Ovary (tissue), 9 donors: Measurements from ENCODE around the gene MYH6. TPM values are rescaled to one million over a fixed set of nuclear protein-coding genes. Genes with fewer than 3 reads are reported as not detected.

Source experiments
- DNase-seq, 5 donors: peaks; one replicate each; pipeline ENCODE4 v3.0.0-alpha.2; 2019 to 2020
- H3K27ac ChIP-seq, 2 donors: fragments of 200-600 bp; one replicate each; pipeline versions ENCODE4 v1.5.1 to v1.8.0; 2019 to 2022
- H3K27me3 ChIP-seq: fragments of 200-600 bp; one replicate; pipeline ENCODE4 v1.8.0; 2022
- H3K36me3 ChIP-seq: fragments of 200-600 bp; sonication (generic); one replicate; pipeline ENCODE4 v1.5.1; 2019
- H3K4me1 ChIP-seq: one replicate; pipeline ENCODE4 v1.8.1; 2013; ENCODE audit warnings: mild to moderate bottlenecking, moderate library complexity; ENCODE audit not compliant: insufficient read depth
- H3K4me3 ChIP-seq: fragments of 200-600 bp; sonication (generic); one replicate; pipeline ENCODE4 v1.5.1; 2017
- H3K9me3 ChIP-seq, 2 donors: fragments of 200-600 bp in 1 of 2; sonication (generic) in 1 of 2; one replicate each; pipeline versions ENCODE4 v1.5.1 to v1.8.1; 2013 to 2019; ENCODE audit warnings: mild to moderate bottlenecking in 1 of 2, moderate library complexity in 1 of 2
- CTCF ChIP-seq, 3 donors: fragments of 450-650 bp in 2 of 3; fragments of 200-600 bp in 1 of 3; IDR thresholded peaks; one replicate each; pipeline versions ENCODE4 v1.5.1 to v1.8.0; 2016 to 2022; ENCODE audit warnings: antibody characterized with exemption in 3 of 3, mild to moderate bottlenecking in 1 of 3
- EP300 ChIP-seq: sonication (generic); formaldehyde crosslinking; IDR thresholded peaks from one replicate; pipeline ENCODE4 v1.6.1; 2017; ENCODE audit warnings: antibody characterized with exemption
- POLR2A ChIP-seq: fragments of 450-650 bp; IDR thresholded peaks from one replicate; pipeline ENCODE4 v1.6.1; 2017; ENCODE audit warnings: antibody characterized with exemption, mild to moderate bottlenecking, moderate library complexity
- WGBS, 3 donors: extraction: QIAGEN DNeasy Blood & Tissue Kit in 1 of 3; methylation state at CpG; one replicate each; pipeline versions ENCODE4 v1.1.5 to v1.1.7; 2013 to 2017; 5-methylcytosine and 5-hydroxymethylcytosine counted together
- intact Hi-C, 4 donors: fragments of 100-400 bp; cut with DNase I; formaldehyde crosslinking; loops; one replicate each; pipeline versions ENCODE4 v1.11.0 to v1.15.1; 2022 to 2023
- polyA plus RNA-seq, 2 donors: library from polyadenylated mRNA; stranded (reverse); fragments of 200-250 nt in 1 of 2; fragments of 350-450 nt in 1 of 2; fragmentation: Illumina TruSeq in 1 of 2; extraction: RNeasy Lipid Tissue Mini Kit (QIAGEN cat#74804) in 1 of 2; gene quantifications; one replicate each; pipeline ENCODE4 v1.2.3, GENCODE V29; 2013 to 2014
- total RNA-seq, 7 donors: library from RNA; depleted of rRNA in 2 of 7; stranded (reverse); fragments of >200 nt in 2 of 7; fragmentation: NEBNext Ultra II Directional in 3 of 7; extraction: Animal tissue kit (Norgen Biotek cat#: 25700) in 3 of 7; gene quantifications; one replicate each; pipeline versions ENCODE4 v1.1.0 to v1.2.4, GENCODE V29; 2016 to 2023
- donor health status: DM: no; HTN: no; CAD: no; lungs with moderate emphysema.
- donor health status: DM: no; HTN: no; CAD: no.
- donor health status: Bipolar disorder and iron deficiency.
- donor health status: DM: yes; HTN: yes; CAD: no.
- donor health status: DM: no; HTN: no; CAD: no.
- donor health status: DM: yes; HTN: yes; CAD: no.

Gene MYH6
- total and polyA plus RNA-seq, 9 donors: 0.07 to 1.1 (median 0.50) TPM; not detected in 4

- H3K4me3 ChIP-seq: no peak overlapping the region
- H3K36me3 ChIP-seq: no peaks in the 10 kb centered on the region
- no peak for DNase-seq
- TF ChIP-seq CTCF (IDR thresholded peaks at IDR 0.05): no peak
- TF ChIP-seq POLR2A: no peak
- TF ChIP-seq EP300: no peak
- H3K4me1 ChIP-seq: no peaks in the 10 kb centered on the region
- H3K27ac ChIP-seq: no peak overlapping the region
- intact Hi-C loops: no loop called here
- 69 to 71% (median 69%) methylated on average over 6 of the region's 6 CpGs for WGBS, 3 donors
- no peaks in the 10 kb centered on the region for H3K9me3 ChIP-seq
- H3K27me3 ChIP-seq: no peaks in the 10 kb centered on the region
These were observed 8.5 kb downstream of the MYH6 start for GRCh38 chr14:23399591-23399990.

GRCh38 chr14:23399136-23399535 lies 8.9 kb downstream of the MYH6 start:
- no peak overlapping the region for H3K4me3 ChIP-seq
- H3K4me1 ChIP-seq: no peaks in the 10 kb centered on the region
- H3K27ac ChIP-seq: no peak overlapping the region
- no peaks in the 10 kb centered on the region for H3K9me3 ChIP-seq
- intact Hi-C loops: no loop called here
- TF ChIP-seq POLR2A: no peak
- TF ChIP-seq CTCF (IDR thresholded peaks at IDR 0.05): no peak
- no peak for TF ChIP-seq EP300
- 82 to 92% (median 83%) methylated on average over 3 of the region's 3 CpGs for WGBS, 3 donors
- no peak for DNase-seq
- H3K27me3 ChIP-seq: no peaks in the 10 kb centered on the region
- H3K36me3 ChIP-seq: no peaks in the 10 kb centered on the region

- Histone ChIP-seq H3K4me3 (no peak overlapping the region), H3K27me3 (no peaks in the 10 kb centered on the region), H3K27ac (no peak overlapping the region), H3K9me3 (no peaks in the 10 kb centered on the region), H3K36me3 (no peaks in the 10 kb centered on the region), H3K4me1 (no peaks in the 10 kb centered on the region)
- 68 to 78% (median 72%) methylated on average over 4 of the region's 4 CpGs for WGBS, 3 donors
- intact Hi-C loops: no loop called here
- TF ChIP-seq POLR2A (no peak), EP300 (no peak), CTCF (IDR thresholded peaks at IDR 0.05) (no peak)
- DNase-seq: no peak
These were observed 9.7 kb downstream of the MYH6 start for GRCh38 chr14:23398348-23398747.

- H3K4me3 ChIP-seq: no peak overlapping the region
These were observed 11.2 kb downstream of the MYH6 start for GRCh38 chr14:23396781-23397407.

More at GRCh38 chr14:23396781-23397407, 11.2 kb downstream of the MYH6 start:
- Histone ChIP-seq H3K27me3 (no peaks in the 10 kb centered on the region), H3K36me3 (no peaks in the 10 kb centered on the region), H3K9me3 (no peaks in the 10 kb centered on the region), H3K27ac (no peak overlapping the region), H3K4me1 (no peaks in the 10 kb centered on the region)
- WGBS, 3 donors: 92 to 95% (median 95%) methylated on average over 10 of the region's 10 CpGs
- TF ChIP-seq EP300 (no peak), POLR2A (no peak), CTCF (IDR thresholded peaks at IDR 0.05) (no peak)
- DNase-seq: no peak
- intact Hi-C loops: no loop called here
